Measurements from ENCODE around the gene SLC47A2. TPM values are rescaled to one million over a fixed set of nuclear protein-coding genes. Genes with fewer than 3 reads are reported as not detected.

Gene SLC47A2
- total RNA-seq, 1 donor from 2014 or later: not detected

DNA sequence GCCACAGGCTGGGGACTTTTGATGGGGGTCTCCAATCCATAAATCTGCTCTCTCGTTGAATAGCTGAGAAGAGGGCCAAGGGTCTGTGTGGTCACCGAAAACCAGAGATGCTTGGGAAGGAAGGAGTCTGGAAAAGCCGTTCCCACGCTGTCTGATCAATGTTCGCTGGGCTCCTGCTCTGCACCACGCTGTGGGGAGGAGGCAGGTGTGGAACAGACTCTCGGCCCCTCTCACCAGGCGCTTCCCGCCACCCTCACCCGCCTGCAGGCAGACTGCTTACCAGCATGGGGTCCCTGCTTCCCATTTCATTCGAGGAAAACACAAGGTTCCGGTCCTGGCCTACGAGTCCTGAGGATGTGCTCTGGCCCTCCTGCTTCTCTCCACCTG is 32.4 kb upstream of the SLC47A2 start:
- no peak overlapping the region for H3K4me3 ChIP-seq
- DNase-seq (ENCODE audit: low spot score in 2 of 2): no peak
- H3K27me3 ChIP-seq: no peaks in the 10 kb centered on the region
- H3K9me3 ChIP-seq: no peaks in the 10 kb centered on the region
- no peaks in the 10 kb centered on the region for H3K36me3 ChIP-seq
- H3K27ac ChIP-seq: no peak overlapping the region
- TF ChIP-seq, protein P1, sequence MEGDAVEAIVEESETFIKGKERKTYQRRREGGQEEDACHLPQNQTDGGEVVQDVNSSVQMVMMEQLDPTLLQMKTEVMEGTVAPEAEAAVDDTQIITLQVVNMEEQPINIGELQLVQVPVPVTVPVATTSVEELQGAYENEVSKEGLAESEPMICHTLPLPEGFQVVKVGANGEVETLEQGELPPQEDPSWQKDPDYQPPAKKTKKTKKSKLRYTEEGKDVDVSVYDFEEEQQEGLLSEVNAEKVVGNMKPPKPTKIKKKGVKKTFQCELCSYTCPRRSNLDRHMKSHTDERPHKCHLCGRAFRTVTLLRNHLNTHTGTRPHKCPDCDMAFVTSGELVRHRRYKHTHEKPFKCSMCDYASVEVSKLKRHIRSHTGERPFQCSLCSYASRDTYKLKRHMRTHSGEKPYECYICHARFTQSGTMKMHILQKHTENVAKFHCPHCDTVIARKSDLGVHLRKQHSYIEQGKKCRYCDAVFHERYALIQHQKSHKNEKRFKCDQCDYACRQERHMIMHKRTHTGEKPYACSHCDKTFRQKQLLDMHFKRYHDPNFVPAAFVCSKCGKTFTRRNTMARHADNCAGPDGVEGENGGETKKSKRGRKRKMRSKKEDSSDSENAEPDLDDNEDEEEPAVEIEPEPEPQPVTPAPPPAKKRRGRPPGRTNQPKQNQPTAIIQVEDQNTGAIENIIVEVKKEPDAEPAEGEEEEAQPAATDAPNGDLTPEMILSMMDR (IDR thresholded peaks at IDR 0.05): no peak
- H3K4me1 ChIP-seq: peaks cover 9 to 34% of the 10 kb centered on the region in 2 donors
- intact Hi-C loops (cut with DNase I): no loop called here

- Histone ChIP-seq H3K27ac (no peak within 1 kb of the TSS), H3K9me3 (no peaks in the 10 kb centered on the region), H3K4me3 (no peak within 1 kb of the TSS), H3K27me3 (no peaks in the 10 kb centered on the region), H3K4me1 (peaks cover 5 to 27% of the 10 kb centered on the region in 2 donors), H3K36me3 (no peaks in the 10 kb centered on the region)
- no peak for DNase-seq (ENCODE audit: low spot score in 2 of 2)
- intact Hi-C loops (cut with DNase I): no loop called here
- TF ChIP-seq, protein P1 (IDR thresholded peaks at IDR 0.05): no peak
Measured at GRCh38 chr17:19747829-19748806, 31.7 kb upstream of the SLC47A2 start, which contains the start of gene ALDH3A1. Gene ALDH3A1, minus strand, starts transcription at chr17:19748298. Its CDS starts 3,169 bp downstream, at chr17:19745129.

GRCh38 chr17:19747159-19747719 is 30.9 kb upstream of the SLC47A2 start:
- Histone ChIP-seq H3K4me1 (peaks cover 3 to 20% of the 10 kb centered on the region in 2 donors), H3K36me3 (no peaks in the 10 kb centered on the region), H3K4me3 (no peak overlapping the region), H3K9me3 (no peaks in the 10 kb centered on the region), H3K27me3 (no peaks in the 10 kb centered on the region), H3K27ac (no peak overlapping the region)
- no peak for DNase-seq (ENCODE audit: low spot score in 2 of 2)
- TF ChIP-seq, protein P1 (IDR thresholded peaks at IDR 0.05): no peak
- intact Hi-C loops (cut with DNase I): no loop called here

- Histone ChIP-seq H3K36me3 (no peaks in the 10 kb centered on the region), H3K4me1 (peaks cover 3 to 17% of the 10 kb centered on the region in 2 donors), H3K9me3 (no peaks in the 10 kb centered on the region), H3K27me3 (no peaks in the 10 kb centered on the region), H3K27ac (no peak overlapping the region), H3K4me3 (no peak overlapping the region)
- TF ChIP-seq, protein P1 (IDR thresholded peaks at IDR 0.05): no peak
- no peak for DNase-seq (ENCODE audit: low spot score in 2 of 2)
- intact Hi-C loops (cut with DNase I): no loop called here
Measured at GRCh38 chr17:19746517-19746916, 30.1 kb upstream of the SLC47A2 start.

DNA sequence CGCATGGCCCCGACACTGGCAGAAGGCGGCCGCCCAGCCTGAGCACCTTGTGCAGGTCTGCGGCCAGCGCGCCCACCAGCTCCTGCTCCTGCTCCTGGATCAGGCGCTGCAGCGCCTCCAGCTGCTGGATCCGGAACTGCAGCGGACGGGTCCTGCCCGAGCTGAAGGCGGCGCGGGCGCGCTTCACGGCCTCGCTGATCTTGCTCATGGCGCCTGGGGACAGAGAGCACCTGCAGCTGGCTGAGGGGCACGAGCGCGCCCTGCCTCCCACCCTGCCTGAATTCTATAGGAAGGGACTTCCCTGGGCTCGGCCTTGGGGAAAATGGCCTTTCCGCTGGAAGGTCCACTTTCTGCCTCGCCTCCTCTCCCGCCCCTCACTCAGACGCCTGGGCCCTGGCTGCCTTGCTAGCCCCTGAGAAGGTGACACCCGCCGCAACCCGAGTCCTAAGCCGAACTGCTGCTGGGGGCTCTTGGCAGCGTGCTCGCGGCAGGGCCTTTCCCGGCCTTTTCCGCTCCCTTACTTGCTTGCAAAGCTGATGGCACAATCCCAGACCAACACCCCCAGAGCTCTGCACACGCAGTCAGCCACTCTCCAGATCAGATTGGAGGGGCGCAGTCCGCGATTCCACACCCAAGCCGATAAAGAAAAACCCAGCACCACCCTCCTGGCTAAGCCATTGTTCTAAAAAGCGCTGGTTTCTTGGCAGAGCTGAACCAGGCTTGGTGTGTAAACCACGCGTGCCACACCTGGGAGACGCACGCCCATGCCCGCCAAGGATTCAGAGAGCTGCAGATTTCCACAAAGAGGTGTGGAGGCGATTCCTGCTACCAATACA is 28.8 kb upstream of the SLC47A2 start:
- no peaks in the 10 kb centered on the region for H3K27me3 ChIP-seq
- DNase-seq (ENCODE audit: low spot score in 2 of 2): peak; percentile 70 to 97
- intact Hi-C loops (cut with DNase I): no loop called here
- TF ChIP-seq, protein P1 (IDR thresholded peaks at IDR 0.05): peak; percentile 92 to 99 (median 99)
- H3K4me1 ChIP-seq: peaks cover 3 to 17% of the 10 kb centered on the region in 2 donors
- H3K9me3 ChIP-seq: no peaks in the 10 kb centered on the region
- H3K36me3 ChIP-seq: no peaks in the 10 kb centered on the region
- H3K4me3 ChIP-seq: peak overlapping the region; percentile 51 to 75
- H3K27ac ChIP-seq: peak overlapping the region in 1 of 2 donors; percentile 48
